Keratinocyte (primary cell): ENCODE measurements around the gene C3orf70.

Experiments
- EZH2 ChIP-seq: IDR thresholded peaks from one replicate; pipeline ENCODE4 v1.6.1; 2012; ENCODE audit warnings: inconsistent platforms, mild to moderate bottlenecking, low read length, moderate library complexity
- TF ChIP-seq, protein P1 (sequence below), 3 experiments: IDR thresholded peaks in 1 of 3; conservative IDR thresholded peaks in 1 of 3; optimal IDR thresholded peaks in 1 of 3; 2 replicates in 2 of 3; 3 replicates in 1 of 3; pipeline versions ENCODE3 to v1.5.1; 2011; ENCODE audit warnings: low read length in 3 of 3, mild to moderate bottlenecking in 3 of 3, moderate library complexity in 2 of 3, control low read depth in 1 of 3, inconsistent platforms in 1 of 3; ENCODE audit not compliant: insufficient read depth in 2 of 3; ENCODE audit errors: extremely low read depth in 1 of 3

GRCh38 chr3:185081521-185081920, 71.3 kb downstream of the C3orf70 start:
- TF ChIP-seq, protein P1, sequence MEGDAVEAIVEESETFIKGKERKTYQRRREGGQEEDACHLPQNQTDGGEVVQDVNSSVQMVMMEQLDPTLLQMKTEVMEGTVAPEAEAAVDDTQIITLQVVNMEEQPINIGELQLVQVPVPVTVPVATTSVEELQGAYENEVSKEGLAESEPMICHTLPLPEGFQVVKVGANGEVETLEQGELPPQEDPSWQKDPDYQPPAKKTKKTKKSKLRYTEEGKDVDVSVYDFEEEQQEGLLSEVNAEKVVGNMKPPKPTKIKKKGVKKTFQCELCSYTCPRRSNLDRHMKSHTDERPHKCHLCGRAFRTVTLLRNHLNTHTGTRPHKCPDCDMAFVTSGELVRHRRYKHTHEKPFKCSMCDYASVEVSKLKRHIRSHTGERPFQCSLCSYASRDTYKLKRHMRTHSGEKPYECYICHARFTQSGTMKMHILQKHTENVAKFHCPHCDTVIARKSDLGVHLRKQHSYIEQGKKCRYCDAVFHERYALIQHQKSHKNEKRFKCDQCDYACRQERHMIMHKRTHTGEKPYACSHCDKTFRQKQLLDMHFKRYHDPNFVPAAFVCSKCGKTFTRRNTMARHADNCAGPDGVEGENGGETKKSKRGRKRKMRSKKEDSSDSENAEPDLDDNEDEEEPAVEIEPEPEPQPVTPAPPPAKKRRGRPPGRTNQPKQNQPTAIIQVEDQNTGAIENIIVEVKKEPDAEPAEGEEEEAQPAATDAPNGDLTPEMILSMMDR (optimal IDR thresholded peaks at IDR 0.05 in 1 of 3, IDR thresholded peaks at IDR 0.05 in 1 of 3, conservative IDR thresholded peaks at IDR 0.05 in 1 of 3; ENCODE audit: extremely low read depth in 1 of 3, insufficient read depth in 2 of 3, low read length in 3 of 3), result no peak
- no peak for TF ChIP-seq EZH2
